ENCODE data around the gene NFATC1. TPM values are rescaled to one million over a fixed set of nuclear protein-coding genes. Genes with fewer than 3 reads are reported as not detected.

Gene NFATC1
- total RNA-seq, 1 donor from 2014 or later, result 0.53 TPM

DNA sequence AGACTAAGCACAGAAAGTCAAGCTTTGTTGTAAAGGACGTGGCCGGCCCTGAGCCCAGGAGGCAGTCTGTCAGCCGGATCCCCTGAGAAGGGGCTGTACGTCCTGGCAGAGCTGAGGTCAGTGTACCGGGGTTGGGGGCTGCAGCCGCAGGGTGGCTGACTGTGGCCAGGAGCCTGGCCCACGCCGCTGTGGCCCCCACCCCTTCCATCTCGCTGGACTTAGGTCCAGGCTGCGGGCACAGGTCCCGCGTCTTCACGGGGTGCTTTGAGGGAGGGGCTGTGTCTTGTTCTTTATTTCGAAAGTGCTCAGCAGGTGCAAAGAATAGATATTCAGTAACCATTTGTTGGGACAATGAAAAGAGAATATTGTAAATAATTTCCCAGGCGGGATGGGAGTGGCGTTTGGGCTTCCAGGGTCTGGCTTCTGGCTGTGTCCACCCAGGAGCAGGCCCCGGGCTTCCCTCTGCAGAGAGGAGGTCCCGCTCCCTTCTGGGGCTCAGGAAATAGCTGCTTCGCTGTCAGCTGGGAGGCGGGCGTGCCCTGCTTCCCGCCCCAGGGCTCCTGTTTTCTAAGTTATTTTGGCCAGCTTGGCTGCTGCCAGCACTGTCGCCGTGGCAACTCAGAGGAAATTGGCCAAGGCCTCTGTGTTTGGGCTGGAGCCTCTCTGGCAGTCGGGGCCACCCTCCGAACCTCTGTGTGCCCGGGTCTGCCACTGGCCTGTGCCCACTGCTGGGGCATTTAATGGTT is 7.4 kb downstream of the NFATC1 start:
- H3K4me3 ChIP-seq (ENCODE audit: low read depth, low read length), result no peak overlapping the region
- DNase-seq (ENCODE audit: low read depth), result no peak
- H3K36me3 ChIP-seq (ENCODE audit: control insufficient read depth, insufficient read depth, low read length), result no peaks in the 10 kb centered on the region
- TF ChIP-seq, protein P1, sequence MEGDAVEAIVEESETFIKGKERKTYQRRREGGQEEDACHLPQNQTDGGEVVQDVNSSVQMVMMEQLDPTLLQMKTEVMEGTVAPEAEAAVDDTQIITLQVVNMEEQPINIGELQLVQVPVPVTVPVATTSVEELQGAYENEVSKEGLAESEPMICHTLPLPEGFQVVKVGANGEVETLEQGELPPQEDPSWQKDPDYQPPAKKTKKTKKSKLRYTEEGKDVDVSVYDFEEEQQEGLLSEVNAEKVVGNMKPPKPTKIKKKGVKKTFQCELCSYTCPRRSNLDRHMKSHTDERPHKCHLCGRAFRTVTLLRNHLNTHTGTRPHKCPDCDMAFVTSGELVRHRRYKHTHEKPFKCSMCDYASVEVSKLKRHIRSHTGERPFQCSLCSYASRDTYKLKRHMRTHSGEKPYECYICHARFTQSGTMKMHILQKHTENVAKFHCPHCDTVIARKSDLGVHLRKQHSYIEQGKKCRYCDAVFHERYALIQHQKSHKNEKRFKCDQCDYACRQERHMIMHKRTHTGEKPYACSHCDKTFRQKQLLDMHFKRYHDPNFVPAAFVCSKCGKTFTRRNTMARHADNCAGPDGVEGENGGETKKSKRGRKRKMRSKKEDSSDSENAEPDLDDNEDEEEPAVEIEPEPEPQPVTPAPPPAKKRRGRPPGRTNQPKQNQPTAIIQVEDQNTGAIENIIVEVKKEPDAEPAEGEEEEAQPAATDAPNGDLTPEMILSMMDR (IDR thresholded peaks at IDR 0.05; ENCODE audit: insufficient read depth, low read length, severe bottlenecking), result no peak
- no peak for FAIRE-seq
- H3K27me3 ChIP-seq (ENCODE audit: control insufficient read depth, insufficient read depth, low read length), result no peaks in the 10 kb centered on the region

DNA sequence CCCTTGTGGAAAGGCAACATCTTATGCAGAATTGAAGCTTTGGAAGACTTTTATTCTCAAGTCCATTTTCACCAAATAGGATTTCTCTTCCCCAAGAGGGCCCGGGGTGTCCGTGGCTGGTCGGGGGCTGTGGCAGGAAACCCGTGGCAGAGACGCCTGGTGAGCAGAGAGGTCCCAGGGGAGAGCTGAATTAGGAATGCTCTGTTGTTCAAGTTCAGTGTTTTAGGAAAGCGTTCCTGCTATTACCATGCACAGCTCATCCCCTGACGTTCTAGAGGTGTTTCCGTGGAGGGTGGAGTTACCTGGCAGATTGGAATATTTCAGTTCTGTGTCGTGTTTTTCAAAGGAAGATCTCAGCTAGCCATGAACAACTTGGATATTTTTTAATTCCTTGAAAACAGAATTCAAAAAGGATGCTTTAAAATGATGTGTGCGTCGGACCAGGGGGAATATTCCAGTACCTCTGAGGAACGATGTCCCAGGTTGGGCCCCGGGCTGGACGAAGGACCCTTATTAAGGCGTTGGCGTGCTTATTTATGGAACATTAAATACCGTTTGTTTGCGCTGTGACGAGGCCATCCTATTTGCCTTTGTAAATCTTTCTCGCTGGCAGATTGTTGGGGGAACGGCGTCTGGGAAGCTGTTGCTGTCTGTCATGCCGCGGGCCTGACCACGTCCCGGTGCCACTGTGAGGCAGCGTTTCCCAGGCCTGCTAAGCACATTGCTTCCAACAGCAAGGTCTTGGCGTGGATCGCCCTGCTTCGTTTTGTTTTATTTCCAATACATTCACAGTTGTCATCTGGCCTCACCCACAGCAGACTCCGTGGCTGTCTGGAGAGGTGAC is 8.2 kb downstream of the NFATC1 start:
- Histone ChIP-seq H3K4me3 (ENCODE audit: low read depth, low read length) (no peak overlapping the region), H3K36me3 (ENCODE audit: control insufficient read depth, insufficient read depth, low read length) (no peaks in the 10 kb centered on the region), H3K27me3 (ENCODE audit: control insufficient read depth, insufficient read depth, low read length) (no peaks in the 10 kb centered on the region)
- DNase-seq (ENCODE audit: low read depth) (peak; percentile 40), FAIRE-seq (no peak)
- TF ChIP-seq, protein P1 (IDR thresholded peaks at IDR 0.05; ENCODE audit: insufficient read depth, low read length, severe bottlenecking), result no peak

DNA sequence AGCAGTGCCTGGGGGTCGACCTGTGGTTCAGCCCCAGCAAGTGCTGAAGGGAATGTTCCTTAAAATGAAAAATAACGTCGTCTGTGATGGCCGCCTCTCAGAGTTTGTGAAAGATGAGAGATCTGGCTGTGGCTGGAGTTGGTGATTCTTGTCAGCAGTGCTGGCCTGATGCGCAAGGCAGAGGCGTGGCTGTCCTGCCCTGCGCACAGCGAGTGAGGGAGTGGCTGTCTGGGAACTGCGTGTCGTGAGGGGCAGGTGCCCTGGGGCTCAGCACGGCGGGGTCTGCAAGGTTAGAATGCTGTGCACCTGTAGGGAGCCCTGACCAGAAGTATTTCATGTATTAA is 8.8 kb downstream of the NFATC1 start:
- no peak for FAIRE-seq
- H3K36me3 ChIP-seq (ENCODE audit: control insufficient read depth, insufficient read depth, low read length), result no peaks in the 10 kb centered on the region

GRCh38 chr18:79405019-79405780 is 9.5 kb downstream of the NFATC1 start:
- no peaks in the 10 kb centered on the region for H3K27me3 ChIP-seq (ENCODE audit: control insufficient read depth, insufficient read depth, low read length)
- H3K4me3 ChIP-seq (ENCODE audit: low read depth, low read length), result no peak overlapping the region
- FAIRE-seq (peak; percentile 89), DNase-seq (ENCODE audit: low read depth) (no peak)
- H3K36me3 ChIP-seq (ENCODE audit: control insufficient read depth, insufficient read depth, low read length), result no peaks in the 10 kb centered on the region
- TF ChIP-seq, protein P1 (IDR thresholded peaks at IDR 0.05; ENCODE audit: insufficient read depth, low read length, severe bottlenecking), result no peak

More for the DNA sequence above, 8.8 kb downstream of the NFATC1 start:
- no peak overlapping the region for H3K4me3 ChIP-seq (ENCODE audit: low read depth, low read length)
- DNase-seq (ENCODE audit: low read depth), result no peak
- H3K27me3 ChIP-seq (ENCODE audit: control insufficient read depth, insufficient read depth, low read length), result no peaks in the 10 kb centered on the region
- TF ChIP-seq, protein P1 (IDR thresholded peaks at IDR 0.05; ENCODE audit: insufficient read depth, low read length, severe bottlenecking), result no peak

DNA sequence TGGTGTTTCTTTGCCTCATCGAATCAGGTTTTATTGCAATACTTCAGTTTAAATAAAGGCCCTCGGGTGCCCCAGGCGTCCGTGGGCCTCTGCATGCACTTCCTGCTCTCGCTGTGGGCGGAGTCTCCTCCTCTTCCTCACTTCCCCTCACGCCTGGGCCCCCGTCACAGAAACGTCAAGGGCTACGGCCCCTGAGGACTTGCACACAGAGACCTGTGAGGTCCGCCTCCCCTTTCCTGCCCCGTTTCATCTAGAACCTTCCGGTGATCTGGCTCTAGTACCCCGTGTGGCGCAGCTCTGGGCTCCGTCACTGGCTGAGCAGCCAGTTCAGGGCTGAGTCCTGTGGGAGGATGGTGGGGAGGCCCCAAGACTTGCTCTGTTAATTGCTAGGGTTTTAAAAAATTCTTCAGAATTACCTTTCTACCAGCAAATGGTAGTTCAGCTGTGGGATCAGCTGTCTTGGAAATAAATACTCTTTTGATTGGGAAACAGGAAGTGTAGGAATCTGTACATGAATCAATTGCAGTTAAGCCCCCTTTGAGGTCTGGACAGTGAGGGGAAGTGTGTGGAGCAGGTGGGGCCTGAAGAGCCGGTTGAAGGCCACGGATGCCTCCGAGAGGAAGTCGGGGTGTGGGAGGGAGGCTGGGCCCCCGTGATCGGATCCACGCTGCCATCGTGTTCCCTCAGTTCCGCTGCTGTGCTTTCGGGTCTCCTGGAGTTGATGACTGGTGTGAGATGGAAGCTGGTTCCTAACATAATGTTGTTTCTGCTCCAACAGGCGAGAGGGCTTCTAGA is 10.2 kb downstream of the NFATC1 start:
- Histone ChIP-seq H3K27me3 (ENCODE audit: control insufficient read depth, insufficient read depth, low read length) (no peaks in the 10 kb centered on the region), H3K4me3 (ENCODE audit: low read depth, low read length) (no peak overlapping the region), H3K36me3 (ENCODE audit: control insufficient read depth, insufficient read depth, low read length) (no peaks in the 10 kb centered on the region)
- DNase-seq (ENCODE audit: low read depth) (no peak), FAIRE-seq (no peak)
- TF ChIP-seq, protein P1 (IDR thresholded peaks at IDR 0.05; ENCODE audit: insufficient read depth, low read length, severe bottlenecking), result no peak
